CD4-positive, alpha-beta T cell (primary cell): ENCODE measurements around the gene CD83. TPM values are rescaled to one million over a fixed set of nuclear protein-coding genes. Genes with fewer than 3 reads are reported as not detected.

ENCODE experiments used
- ATAC-seq: fragments of 200-7000 bp; cut with Tn5 transposase; one replicate; pipeline ENCODE4 v1.10.0; 2022; ENCODE audit warnings: mild to moderate bottlenecking; ENCODE audit not compliant: poor library complexity
- CTCF ChIA-PET: fragments of 350-600 bp; sonication (Branson Sonifier 250); formaldehyde crosslinking; loops from one replicate; lab custom pipeline; 2021; ENCODE audit warnings: antibody characterized with exemption, inconsistent platforms; lab: Charles Lee
- POLR2A ChIA-PET: fragments of 350-600 bp; sonication (Branson Sonifier 250); formaldehyde crosslinking; loops from one replicate; lab custom pipeline; 2021; ENCODE audit warnings: antibody characterized with exemption, inconsistent platforms; lab: Charles Lee
- DNase-seq, 14 experiments: peaks; one replicate each; pipeline ENCODE4 v3.0.0-alpha.2; 2013 to 2020; ENCODE audit warnings: mixed read lengths in 2 of 14
- H3K27ac ChIP-seq, 2 donors: one replicate each; pipeline versions ENCODE4 v1.5.1 to v1.7.0; 2013; ENCODE audit warnings: low read length in 2 of 2, low read depth in 1 of 2, mild to moderate bottlenecking in 1 of 2
- H3K27me3 ChIP-seq, 2 experiments: 1 replicate in 1 of 2; 2 replicates in 1 of 2; pipeline versions ENCODE4 v1.6.1 to v1.7.0; 2013; ENCODE audit warnings: low read length in 2 of 2, control low read depth in 1 of 2, mild to moderate bottlenecking in 1 of 2, moderate library complexity in 1 of 2; ENCODE audit not compliant: insufficient read depth in 2 of 2, control insufficient read depth in 1 of 2
- H3K36me3 ChIP-seq: one replicate; pipeline ENCODE4 v1.6.1; 2013; ENCODE audit warnings: low read length, control low read depth; ENCODE audit not compliant: insufficient read depth
- H3K4me1 ChIP-seq: one replicate; pipeline ENCODE4 v1.6.1; 2013; ENCODE audit warnings: low read length, control low read depth; ENCODE audit not compliant: insufficient read depth
- H3K4me3 ChIP-seq: one replicate; pipeline ENCODE4 v1.5.1; 2013; ENCODE audit warnings: mild to moderate bottlenecking, low read length, moderate library complexity
- H3K9me3 ChIP-seq, 2 experiments: 1 replicate in 1 of 2; 2 replicates in 1 of 2; pipeline versions ENCODE4 v1.6.1 to v1.7.0; 2013; ENCODE audit warnings: low read length in 2 of 2, mild to moderate bottlenecking in 2 of 2, control low read depth in 1 of 2, moderate library complexity in 1 of 2; ENCODE audit not compliant: control insufficient read depth in 1 of 2, insufficient read depth in 1 of 2
- H3K27ac Mint-ChIP-seq: one replicate; pipeline ENCODE4 v1.8.0; 2020; ENCODE audit warnings: mixed read lengths
- H3K27me3 Mint-ChIP-seq: one replicate; pipeline ENCODE4 v1.8.0; 2021; ENCODE audit warnings: mixed read lengths
- H3K36me3 Mint-ChIP-seq: one replicate; pipeline ENCODE4 v1.8.0; 2021; ENCODE audit warnings: low read depth, mixed read lengths
- H3K4me1 Mint-ChIP-seq: one replicate; pipeline ENCODE4 v1.8.0; 2021; ENCODE audit warnings: low read depth, mixed read lengths
- H3K4me3 Mint-ChIP-seq: one replicate; pipeline ENCODE4 v1.8.0; 2020; ENCODE audit warnings: mild to moderate bottlenecking, mixed read lengths
- H3K9me3 Mint-ChIP-seq: one replicate; pipeline ENCODE4 v1.8.0; 2020; ENCODE audit warnings: mixed read lengths
- intact Hi-C, 2 experiments: fragments of 100-400 bp; cut with DNase I in 1 of 2; cut with micrococcal nuclease in 1 of 2; formaldehyde crosslinking; loops; one replicate each; pipeline versions ENCODE4 v1.15.1 to v1.9.0; 2023 to 2025; cut with DNase I, micrococcal nuclease
- total RNA-seq, 174 experiments: library from RNA in 2 of 174; stranded (reverse) in 2 of 174; gene quantifications; one replicate each; pipeline ENCODE4 v1.2.3 and lab custom pipeline; 2021 to 2026
- TF ChIP-seq, protein P1 (sequence below): fragments of 200-600 bp; IDR thresholded peaks from one replicate; pipeline ENCODE4 v1.8.0; 2022; ENCODE audit warnings: antibody characterized with exemption, mild to moderate bottlenecking

Gene CD83
- total RNA-seq, 2 experiments from 2014 or later = 35.3 to 36.4 TPM

DNA sequence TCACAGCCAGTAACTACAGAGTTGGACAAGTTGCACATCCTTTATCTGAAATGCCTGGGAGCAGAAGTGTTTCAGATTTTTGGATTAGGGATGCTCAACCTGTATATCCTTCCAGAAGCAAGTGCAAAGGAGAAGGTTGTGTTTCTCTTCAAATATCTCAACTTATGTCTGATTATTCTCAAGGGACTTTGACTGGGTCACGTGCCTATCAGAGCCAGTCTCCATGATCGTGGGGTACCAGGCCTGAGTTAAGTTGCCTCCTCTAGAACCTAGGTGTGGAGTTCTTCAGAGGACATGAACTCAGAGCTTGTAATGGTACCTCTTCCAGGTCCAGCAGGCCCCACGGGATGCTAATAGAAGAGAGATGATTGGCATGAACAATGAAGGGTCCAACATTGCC is 7.8 kb downstream of the CD83 start:
- no peak overlapping the region for H3K27ac Mint-ChIP-seq
- no peaks in the 10 kb centered on the region for H3K9me3 Mint-ChIP-seq
- H3K27me3 Mint-ChIP-seq = no peaks in the 10 kb centered on the region
- Histone ChIP-seq H3K36me3 (peaks cover 12% of the 10 kb centered on the region), H3K9me3 (no peaks in the 10 kb centered on the region), H3K4me1 (peaks cover 17% of the 10 kb centered on the region), H3K27ac (no peak overlapping the region), H3K27me3 (no peaks in the 10 kb centered on the region), H3K4me3 (no peak overlapping the region)
- ATAC-seq (no peak), DNase-seq (no peak)
- peaks cover 30% of the 10 kb centered on the region for H3K4me1 Mint-ChIP-seq
- TF ChIP-seq, protein P1, sequence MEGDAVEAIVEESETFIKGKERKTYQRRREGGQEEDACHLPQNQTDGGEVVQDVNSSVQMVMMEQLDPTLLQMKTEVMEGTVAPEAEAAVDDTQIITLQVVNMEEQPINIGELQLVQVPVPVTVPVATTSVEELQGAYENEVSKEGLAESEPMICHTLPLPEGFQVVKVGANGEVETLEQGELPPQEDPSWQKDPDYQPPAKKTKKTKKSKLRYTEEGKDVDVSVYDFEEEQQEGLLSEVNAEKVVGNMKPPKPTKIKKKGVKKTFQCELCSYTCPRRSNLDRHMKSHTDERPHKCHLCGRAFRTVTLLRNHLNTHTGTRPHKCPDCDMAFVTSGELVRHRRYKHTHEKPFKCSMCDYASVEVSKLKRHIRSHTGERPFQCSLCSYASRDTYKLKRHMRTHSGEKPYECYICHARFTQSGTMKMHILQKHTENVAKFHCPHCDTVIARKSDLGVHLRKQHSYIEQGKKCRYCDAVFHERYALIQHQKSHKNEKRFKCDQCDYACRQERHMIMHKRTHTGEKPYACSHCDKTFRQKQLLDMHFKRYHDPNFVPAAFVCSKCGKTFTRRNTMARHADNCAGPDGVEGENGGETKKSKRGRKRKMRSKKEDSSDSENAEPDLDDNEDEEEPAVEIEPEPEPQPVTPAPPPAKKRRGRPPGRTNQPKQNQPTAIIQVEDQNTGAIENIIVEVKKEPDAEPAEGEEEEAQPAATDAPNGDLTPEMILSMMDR = no peak
- intact Hi-C loops = loop anchor here (5.0 to 10.0 kb wide), 2 partner anchors 1497 to 1499 kb away; no protein-coding TSS in a partner anchor
- ChIA-PET CTCF (interaction anchor here (0.6 to 0.7 kb wide), 2 partner anchors 71 to 81 kb away, joined by 3 read pairs; no protein-coding TSS in a partner anchor), POLR2A (no interaction called here)
- H3K4me3 Mint-ChIP-seq = no peak overlapping the region
- peaks cover 16% of the 10 kb centered on the region for H3K36me3 Mint-ChIP-seq

DNA sequence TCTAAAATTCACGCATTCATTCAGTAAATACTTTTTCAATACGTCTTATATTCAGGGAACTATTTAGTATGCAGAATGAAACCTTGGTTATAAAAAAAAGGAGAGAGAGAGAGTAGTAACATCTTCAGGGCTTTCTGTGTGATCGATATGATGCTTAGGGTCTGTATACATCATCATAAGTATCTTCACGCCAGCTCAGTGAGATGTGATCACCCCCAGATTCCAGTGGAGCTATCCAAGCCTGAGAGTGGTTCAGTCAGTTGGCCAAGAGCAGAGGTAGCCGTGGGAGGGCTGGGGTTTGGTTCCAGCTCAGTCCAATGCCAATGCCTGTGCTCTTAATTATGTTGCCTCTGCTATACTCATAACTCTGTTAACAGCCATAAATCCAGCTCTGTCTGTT is 8.6 kb downstream of the CD83 start:
- no peak overlapping the region for H3K4me3 Mint-ChIP-seq
- no peak overlapping the region for H3K4me3 ChIP-seq
- peaks cover 10% of the 10 kb centered on the region for H3K36me3 ChIP-seq
- no peaks in the 10 kb centered on the region for H3K27me3 Mint-ChIP-seq
- H3K4me1 ChIP-seq = peaks cover 17% of the 10 kb centered on the region
- intact Hi-C loops = loop anchor here (5.0 to 10.0 kb wide), 2 partner anchors 1496 to 1499 kb away; no protein-coding TSS in a partner anchor
- no peaks in the 10 kb centered on the region for H3K9me3 Mint-ChIP-seq
- CTCF ChIA-PET = interaction anchor here (0.7 to 1.2 kb wide), 3 partner anchors 9 to 81 kb away, joined by 3 read pairs; no protein-coding TSS in a partner anchor
- POLR2A ChIA-PET = interaction anchor here (2.0 kb wide), 1 partner anchor 9 kb away, joined by 5 read pairs; the partner anchor contains the start of gene CD83
- H3K4me1 Mint-ChIP-seq = peaks cover 25% of the 10 kb centered on the region
- no peaks in the 10 kb centered on the region for H3K27me3 ChIP-seq
- DNase-seq (no peak), ATAC-seq (no peak)
- peaks cover 13% of the 10 kb centered on the region for H3K36me3 Mint-ChIP-seq
- no peak overlapping the region for H3K27ac ChIP-seq
- H3K9me3 ChIP-seq = no peaks in the 10 kb centered on the region
- TF ChIP-seq, protein P1 = no peak
- no peak overlapping the region for H3K27ac Mint-ChIP-seq

DNA sequence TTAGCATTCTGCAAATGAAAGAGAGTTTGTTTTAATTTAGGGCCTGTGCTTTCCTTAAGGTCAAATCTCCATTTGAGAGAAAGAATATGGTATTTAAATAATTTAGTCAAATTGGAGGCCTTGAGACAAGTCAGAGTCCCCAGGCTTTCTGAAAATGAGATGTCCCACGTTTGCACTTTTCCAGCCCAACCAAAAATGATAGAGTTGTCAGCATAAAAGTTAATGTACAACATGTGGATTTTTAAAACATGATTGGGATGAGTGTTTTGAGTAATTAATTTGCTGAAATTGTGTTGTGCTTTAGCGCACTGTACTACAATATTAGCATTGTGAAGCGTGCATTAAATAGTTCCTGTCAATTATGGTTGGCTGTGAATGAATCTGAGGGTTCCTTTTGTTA is 10.0 kb downstream of the CD83 start:
- Mint-ChIP-seq H3K9me3 (no peaks in the 10 kb centered on the region), H3K27ac (no peak overlapping the region), H3K27me3 (no peaks in the 10 kb centered on the region), H3K36me3 (peaks cover 20% of the 10 kb centered on the region), H3K4me3 (no peak overlapping the region), H3K4me1 (peaks cover 15% of the 10 kb centered on the region)
- TF ChIP-seq, protein P1 = no peak
- H3K4me3 ChIP-seq = no peak overlapping the region
- peaks cover 16% of the 10 kb centered on the region for H3K4me1 ChIP-seq
- H3K9me3 ChIP-seq = no peaks in the 10 kb centered on the region
- intact Hi-C loops = loop anchor here (2.0 to 10.0 kb wide), 4 partner anchors 1363 to 1497 kb away; no protein-coding TSS in a partner anchor
- POLR2A ChIA-PET = interaction anchor here (2.0 kb wide), 1 partner anchor 10 kb away, joined by 5 read pairs; the partner anchor contains the start of gene CD83
- CTCF ChIA-PET = no interaction called here
- no peak for ATAC-seq
- H3K36me3 ChIP-seq = peaks cover 20% of the 10 kb centered on the region
- DNase-seq = no peak
- H3K27me3 ChIP-seq = no peaks in the 10 kb centered on the region
- H3K27ac ChIP-seq = no peak overlapping the region
